Ovary (tissue), 3 donors: ENCODE measurements around the gene BATF.

Experiments
- POLR2A ChIP-seq: fragments of 450-650 bp; IDR thresholded peaks from one replicate; pipeline ENCODE4 v1.6.1; 2017; ENCODE audit warnings: antibody characterized with exemption, mild to moderate bottlenecking, moderate library complexity
- TF ChIP-seq, protein P1 (sequence below), 3 donors: fragments of 450-650 bp in 2 of 3; fragments of 200-600 bp in 1 of 3; IDR thresholded peaks; one replicate each; pipeline versions ENCODE4 v1.5.1 to v1.8.0; 2016 to 2022; ENCODE audit warnings: antibody characterized with exemption in 3 of 3, mild to moderate bottlenecking in 1 of 3
- donor health status: DM: no; HTN: no; CAD: no.

DNA sequence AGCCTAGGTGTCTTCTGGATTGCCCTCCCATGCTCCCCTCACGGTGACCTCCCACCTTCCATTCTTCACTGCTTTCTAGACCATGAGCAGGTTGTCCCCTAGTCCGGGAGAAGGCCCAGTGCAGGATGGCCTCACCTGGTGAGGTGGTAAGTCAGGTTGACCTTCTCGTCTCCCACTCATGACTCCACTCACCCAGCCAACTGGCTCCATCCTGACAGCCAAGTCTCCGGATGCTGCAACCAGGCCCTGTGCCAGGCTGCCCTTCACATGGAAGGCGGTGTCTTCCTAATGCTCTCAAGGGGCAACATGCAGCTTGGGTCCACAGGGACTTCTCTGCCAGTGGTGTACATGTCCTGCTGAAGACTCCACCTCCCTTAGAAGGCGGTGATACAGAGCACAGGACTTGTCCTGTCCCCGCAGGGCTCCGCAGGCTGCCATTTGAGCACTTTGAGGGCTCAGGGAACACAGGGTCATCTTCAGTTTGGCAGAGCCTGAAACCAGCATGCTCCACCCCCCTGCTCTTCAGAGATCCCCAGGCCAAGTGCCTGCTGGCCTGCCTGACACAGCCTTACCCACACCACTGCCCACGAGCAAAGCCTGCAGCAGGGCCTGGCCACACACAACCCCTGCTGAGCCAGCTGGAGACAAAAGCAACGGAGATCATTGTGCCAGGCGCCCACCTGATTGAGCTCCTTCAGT, 25.4 kb downstream of the BATF start:
- no peak for TF ChIP-seq POLR2A
- TF ChIP-seq, protein P1, sequence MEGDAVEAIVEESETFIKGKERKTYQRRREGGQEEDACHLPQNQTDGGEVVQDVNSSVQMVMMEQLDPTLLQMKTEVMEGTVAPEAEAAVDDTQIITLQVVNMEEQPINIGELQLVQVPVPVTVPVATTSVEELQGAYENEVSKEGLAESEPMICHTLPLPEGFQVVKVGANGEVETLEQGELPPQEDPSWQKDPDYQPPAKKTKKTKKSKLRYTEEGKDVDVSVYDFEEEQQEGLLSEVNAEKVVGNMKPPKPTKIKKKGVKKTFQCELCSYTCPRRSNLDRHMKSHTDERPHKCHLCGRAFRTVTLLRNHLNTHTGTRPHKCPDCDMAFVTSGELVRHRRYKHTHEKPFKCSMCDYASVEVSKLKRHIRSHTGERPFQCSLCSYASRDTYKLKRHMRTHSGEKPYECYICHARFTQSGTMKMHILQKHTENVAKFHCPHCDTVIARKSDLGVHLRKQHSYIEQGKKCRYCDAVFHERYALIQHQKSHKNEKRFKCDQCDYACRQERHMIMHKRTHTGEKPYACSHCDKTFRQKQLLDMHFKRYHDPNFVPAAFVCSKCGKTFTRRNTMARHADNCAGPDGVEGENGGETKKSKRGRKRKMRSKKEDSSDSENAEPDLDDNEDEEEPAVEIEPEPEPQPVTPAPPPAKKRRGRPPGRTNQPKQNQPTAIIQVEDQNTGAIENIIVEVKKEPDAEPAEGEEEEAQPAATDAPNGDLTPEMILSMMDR (IDR thresholded peaks at IDR 0.05), result no peak
